Measurements from ENCODE around the gene PER3. TPM values are rescaled to one million over a fixed set of nuclear protein-coding genes. Genes with fewer than 3 reads are reported as not detected.

PER3 gene
- 4.3 and 6.2 TPM in 2 replicates for total RNA-seq

DNA sequence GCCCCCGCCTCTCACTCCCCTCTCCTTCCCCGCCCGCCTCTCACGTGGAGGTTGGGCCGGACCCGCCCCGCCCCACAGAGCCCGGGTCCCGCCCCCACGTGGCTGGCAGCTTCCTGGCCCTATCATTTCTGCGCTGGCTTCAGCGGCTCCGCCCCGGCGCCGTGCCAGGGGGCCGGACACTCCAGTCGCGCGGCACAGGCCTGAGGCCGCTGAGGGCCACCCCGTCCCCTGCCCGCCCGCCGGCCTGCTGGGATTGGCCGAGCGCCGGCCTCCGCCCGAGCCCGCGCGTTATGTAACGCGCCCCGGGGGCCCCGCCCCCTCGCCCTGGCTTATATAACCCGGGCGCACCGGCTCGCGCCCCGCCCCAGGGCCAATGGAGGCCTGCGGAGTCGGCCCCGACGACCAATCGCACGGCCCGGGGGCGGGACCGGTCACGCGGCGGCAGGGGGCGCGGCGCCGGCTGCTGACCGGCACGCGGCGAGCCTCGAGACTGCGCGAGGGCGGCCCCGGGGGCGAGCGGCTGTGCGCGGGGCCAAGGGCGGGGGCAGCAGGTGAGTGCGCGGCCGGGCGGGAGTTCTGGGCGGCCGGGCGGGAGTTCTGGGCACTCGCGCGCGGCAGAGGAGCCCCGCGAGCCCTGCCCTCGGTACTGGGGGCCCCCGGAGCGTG lies at the start of gene PER3:
Gene PER3, plus strand, starts transcription at position 466 of the 666 bp plus-strand sequence. CDS start 587 bp downstream, outside the sequence.

DNA sequence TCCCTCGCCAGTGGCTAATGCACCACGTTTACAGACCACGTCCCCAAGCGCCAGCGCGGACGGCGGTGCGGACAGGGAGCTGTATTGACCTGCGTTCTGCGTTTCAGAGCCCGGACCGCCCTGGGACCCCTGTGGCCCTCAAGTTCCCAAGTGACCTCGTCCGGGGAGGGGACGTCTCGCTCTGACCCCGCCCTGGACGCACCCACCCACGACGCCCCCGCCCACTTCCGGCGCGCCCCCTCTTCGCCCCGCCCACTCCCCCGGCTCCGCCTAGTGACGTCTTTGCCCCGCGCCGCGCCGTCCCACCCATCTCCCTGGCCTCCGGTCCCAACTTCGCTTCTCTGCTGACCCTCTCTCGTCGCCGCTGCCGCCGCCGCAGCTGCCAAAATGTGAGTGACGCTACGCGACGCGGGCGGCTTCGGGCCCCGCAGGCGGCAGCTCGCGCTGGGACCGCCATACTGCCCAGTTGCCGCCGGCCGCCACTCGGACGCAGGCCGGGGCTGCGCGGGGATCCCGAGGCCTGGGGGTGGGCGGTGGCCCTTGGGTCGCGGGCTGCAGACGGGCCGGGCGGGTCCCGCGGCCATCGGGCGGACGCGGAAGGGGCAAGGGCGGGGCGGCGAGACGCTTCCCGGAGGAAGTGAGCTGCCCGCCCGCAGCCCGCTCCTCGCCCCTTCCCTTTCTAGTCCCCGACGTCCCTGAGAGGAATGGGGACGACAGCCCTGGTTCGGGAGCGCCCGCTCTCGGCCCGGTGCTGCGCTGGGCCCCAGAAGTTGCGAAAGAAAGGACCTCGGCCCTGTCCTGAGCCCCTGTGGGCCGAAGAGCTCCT lies 12.9 kb upstream of the PER3 start, which contains the start of gene VAMP3:
Gene VAMP3, plus strand, starts transcription at position 300 of the 826 bp plus-strand sequence. Its CDS starts 88 bp downstream, at position 388.

GRCh38 chr1:7852804-7853683 lies 69.0 kb downstream of the PER3 start, which contains the start of gene UTS2:
TSS of gene UTS2 (minus strand) at chr1:7853065. CDS start at chr1:7853003, 62 bp downstream.

Other genes starting within 250 kb of the PER3 start
- 104 and 105 TPM in 2 replicates for gene VAMP3, start 13.0 kb upstream of the PER3 start, total RNA-seq
- not detected in 2 replicates for gene UTS2, start 68.8 kb downstream of the PER3 start, total RNA-seq
- 0.93 TPM in 1 of 2 replicates, not detected in the other for gene TNFRSF9, start 156.5 kb downstream of the PER3 start, total RNA-seq
- gene PARK7, start 177.4 kb downstream of the PER3 start, total RNA-seq = 240 and 273 TPM in 2 replicates
- 116 and 131 TPM in 2 replicates for gene ERRFI1, start 242.0 kb downstream of the PER3 start, total RNA-seq

Measured in cardiac ventricle fibroblast (primary cell).